Fibroblast of villous mesenchyme (primary cell): ENCODE data around the gene PLEKHA7. TPM values are rescaled to one million over a fixed set of nuclear protein-coding genes. Genes with fewer than 3 reads are reported as not detected.

Experiments used
- DNase-seq: peaks from one replicate; pipeline ENCODE4 v3.0.0-alpha.2; 2010; ENCODE audit warnings: low read depth
- H3K4me3 ChIP-seq: 2 replicates; pipeline ENCODE4 v1.5.1; 2011; ENCODE audit warnings: low read depth, mild to moderate bottlenecking, low read length
- CTCF ChIP-seq: IDR thresholded peaks from 2 replicates; pipeline ENCODE4 v1.5.1; 2012; ENCODE audit warnings: low read depth, mild to moderate bottlenecking, low read length; ENCODE audit not compliant: insufficient read depth
- total RNA-seq: library from RNA; depleted of rRNA; stranded (reverse); fragments of >200 nt; gene quantifications from 2 replicates; pipeline ENCODE4 v1.2.3, GENCODE V29; 2012

PLEKHA7 gene
- total RNA-seq, 1 donor: 0.86 TPM

GRCh38 chr11:16783321-16783801 is 230.9 kb downstream of the PLEKHA7 start:
- no peak for DNase-seq
- no peak for TF ChIP-seq CTCF
- no peak overlapping the region for H3K4me3 ChIP-seq

GRCh38 chr11:16781936-16782919 is 232.0 kb downstream of the PLEKHA7 start:
- DNase-seq: no peak
- no peak overlapping the region for H3K4me3 ChIP-seq
- no peak for TF ChIP-seq CTCF

- H3K4me3 ChIP-seq: no peak overlapping the region
- DNase-seq: no peak
- TF ChIP-seq CTCF: no peak
These were observed 233.3 kb downstream of the PLEKHA7 start for GRCh38 chr11:16780698-16781550.

- no peak overlapping the region for H3K4me3 ChIP-seq
- DNase-seq: no peak
- TF ChIP-seq CTCF: no peak
These were observed 234.1 kb downstream of the PLEKHA7 start for GRCh38 chr11:16780146-16780545.

- no peak for TF ChIP-seq CTCF
- no peak for DNase-seq
- H3K4me3 ChIP-seq: no peak overlapping the region
These were observed 234.8 kb downstream of the PLEKHA7 start for GRCh38 chr11:16779436-16779835.

- no peak for TF ChIP-seq CTCF
- no peak for DNase-seq
These were observed 235.3 kb downstream of the PLEKHA7 start for GRCh38 chr11:16778876-16779275.

More at GRCh38 chr11:16778876-16779275, 235.3 kb downstream of the PLEKHA7 start:
- H3K4me3 ChIP-seq: no peak overlapping the region
